NCI-H2029 (cell line): ENCODE measurements around the gene LRMDA.

Source experiments
- DNase-seq: peaks from one replicate; lab custom pipeline; 2025; lab: John Stamatoyannopoulos, UW

The LRMDA gene

GRCh38 chr10:75716506-75716905 is 285.1 kb downstream of the LRMDA start:
- DNase-seq: no peak

- DNase-seq: no peak
These were observed 285.9 kb downstream of the LRMDA start for GRCh38 chr10:75717126-75717916.

DNA sequence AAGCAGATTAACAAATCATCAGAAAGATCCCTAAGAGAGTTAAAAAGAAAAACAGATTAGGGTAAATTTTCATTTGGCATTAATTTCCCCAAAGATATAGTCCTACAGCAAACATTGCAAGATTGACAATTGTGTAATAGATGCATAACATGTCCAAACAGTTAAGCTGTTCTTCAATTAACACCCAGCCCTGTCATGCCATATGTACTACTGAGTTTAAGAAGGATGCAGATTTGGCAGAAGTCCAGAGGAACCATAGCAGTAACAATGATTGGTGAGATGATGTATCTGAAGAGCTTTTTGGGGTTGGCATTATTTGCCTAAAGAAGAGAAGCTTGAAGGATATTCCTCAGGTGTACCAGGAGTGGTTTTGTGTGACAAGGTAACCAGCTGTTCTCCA is 287.6 kb downstream of the LRMDA start:
- no peak for DNase-seq

DNA sequence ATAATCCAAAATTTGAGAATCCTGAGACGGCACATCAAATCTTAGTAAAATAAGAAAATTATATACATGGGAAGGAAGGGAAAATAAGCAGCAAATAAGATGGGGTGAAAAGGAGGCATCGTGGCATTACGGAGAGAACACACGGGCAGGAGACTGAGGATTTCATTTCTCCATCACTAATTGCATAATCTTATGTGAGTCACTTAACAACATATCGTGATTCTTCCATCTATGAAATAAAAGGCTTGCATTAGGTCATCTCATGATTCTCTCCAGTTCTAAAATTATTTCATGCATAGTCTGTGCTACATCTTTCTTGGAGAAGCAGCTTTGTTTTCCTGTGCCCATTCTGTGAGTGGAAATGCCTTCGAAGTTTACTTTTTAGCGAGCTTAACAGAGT is 288.7 kb downstream of the LRMDA start:
- no peak for DNase-seq

- no peak for DNase-seq
These were observed 290.6 kb downstream of the LRMDA start for GRCh38 chr10:75722020-75722419.

DNA sequence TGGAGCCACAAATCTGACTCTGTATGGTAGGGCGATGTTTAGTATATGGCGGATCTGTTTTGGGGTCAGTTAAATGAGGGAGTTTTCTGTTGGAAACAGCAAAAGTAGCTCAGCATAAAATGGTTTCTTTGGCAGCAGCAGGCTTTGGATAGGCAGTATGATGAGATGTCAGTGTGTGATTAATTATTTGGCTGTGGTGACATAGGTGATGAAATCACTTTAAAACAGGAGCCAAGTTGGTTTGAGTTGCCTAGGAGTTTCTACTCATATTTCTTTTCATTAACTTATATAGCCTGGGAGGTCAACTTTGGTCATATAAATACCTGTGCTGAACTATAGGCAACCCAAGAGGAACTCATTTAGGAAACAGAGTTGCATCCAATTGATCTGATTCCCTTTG is 291.2 kb downstream of the LRMDA start:
- no peak for DNase-seq

GRCh38 chr10:75723319-75723980 is 292.0 kb downstream of the LRMDA start:
- DNase-seq: no peak

GRCh38 chr10:75724047-75724446 is 292.6 kb downstream of the LRMDA start:
- DNase-seq: no peak

DNA sequence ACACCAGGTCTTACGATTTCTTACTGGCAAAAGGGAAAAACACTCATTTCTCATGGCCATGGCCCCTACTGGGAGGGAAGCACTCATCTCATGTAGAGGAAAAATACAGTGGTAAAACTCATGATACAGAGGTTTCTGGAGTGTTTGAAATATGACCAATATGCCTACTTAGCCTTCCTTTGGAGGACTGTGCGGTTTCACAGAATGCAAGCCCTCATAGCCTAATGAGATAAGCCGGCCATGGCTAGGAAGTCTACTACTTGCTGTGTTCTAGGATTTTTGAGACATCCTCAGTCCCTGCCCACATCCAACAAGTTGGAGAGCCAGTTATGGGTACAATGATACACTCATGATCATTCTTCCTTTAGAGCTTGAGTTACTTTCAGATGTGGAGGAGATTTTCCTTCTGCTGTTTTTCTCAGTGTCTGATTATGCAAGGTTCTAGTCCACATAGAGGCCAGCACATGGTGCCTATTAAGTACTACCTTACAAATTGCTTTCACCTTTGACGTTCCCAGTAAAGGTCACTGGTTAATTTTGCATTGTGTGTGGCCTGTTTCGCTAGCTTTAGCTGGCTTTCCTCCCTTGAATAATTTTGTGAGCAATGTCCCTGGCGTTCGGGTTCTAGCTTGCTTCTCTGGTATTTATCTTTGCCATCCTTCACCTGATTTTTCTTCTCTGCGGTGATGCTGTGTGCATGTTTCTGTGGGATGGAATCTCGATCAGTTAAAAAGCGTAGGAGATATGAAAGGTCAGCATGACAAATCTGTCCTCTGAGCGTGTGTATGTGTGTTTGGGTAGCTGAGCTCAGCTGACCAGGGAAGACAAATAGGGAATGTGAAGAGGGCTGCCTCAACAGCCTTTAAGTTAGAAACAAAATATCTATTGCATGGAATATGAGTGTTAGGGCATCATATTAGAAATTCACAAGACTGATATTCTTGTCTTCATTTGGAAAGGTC is 295.4 kb downstream of the LRMDA start:
- DNase-seq: no peak

GRCh38 chr10:75730847-75731246 is 299.4 kb downstream of the LRMDA start:
- no peak for DNase-seq

GRCh38 chr10:75733135-75733890 is 301.9 kb downstream of the LRMDA start:
- no peak for DNase-seq

DNA sequence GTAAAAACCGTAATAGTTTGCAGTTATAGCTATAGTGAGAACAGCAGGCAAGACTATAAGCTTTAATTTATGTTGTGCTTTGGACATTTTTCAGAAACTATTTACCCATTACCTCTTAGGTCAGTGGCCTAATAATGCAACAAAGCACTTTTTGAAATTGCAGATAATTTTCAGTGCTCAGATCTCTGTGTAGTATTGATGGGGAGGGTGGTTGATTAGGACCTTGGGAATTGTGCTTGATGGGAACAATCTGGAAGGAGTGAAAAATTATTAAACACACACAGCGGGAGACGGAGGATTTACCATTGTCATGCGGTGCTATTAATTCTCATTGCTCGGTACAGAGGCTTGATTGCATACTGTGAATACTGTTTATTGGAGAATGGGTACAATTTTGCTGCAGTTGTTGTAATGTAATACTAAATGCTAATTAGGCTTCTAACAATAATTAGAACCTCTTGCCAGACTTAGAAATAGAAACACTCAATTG is 304.8 kb downstream of the LRMDA start:
- no peak for DNase-seq

DNA sequence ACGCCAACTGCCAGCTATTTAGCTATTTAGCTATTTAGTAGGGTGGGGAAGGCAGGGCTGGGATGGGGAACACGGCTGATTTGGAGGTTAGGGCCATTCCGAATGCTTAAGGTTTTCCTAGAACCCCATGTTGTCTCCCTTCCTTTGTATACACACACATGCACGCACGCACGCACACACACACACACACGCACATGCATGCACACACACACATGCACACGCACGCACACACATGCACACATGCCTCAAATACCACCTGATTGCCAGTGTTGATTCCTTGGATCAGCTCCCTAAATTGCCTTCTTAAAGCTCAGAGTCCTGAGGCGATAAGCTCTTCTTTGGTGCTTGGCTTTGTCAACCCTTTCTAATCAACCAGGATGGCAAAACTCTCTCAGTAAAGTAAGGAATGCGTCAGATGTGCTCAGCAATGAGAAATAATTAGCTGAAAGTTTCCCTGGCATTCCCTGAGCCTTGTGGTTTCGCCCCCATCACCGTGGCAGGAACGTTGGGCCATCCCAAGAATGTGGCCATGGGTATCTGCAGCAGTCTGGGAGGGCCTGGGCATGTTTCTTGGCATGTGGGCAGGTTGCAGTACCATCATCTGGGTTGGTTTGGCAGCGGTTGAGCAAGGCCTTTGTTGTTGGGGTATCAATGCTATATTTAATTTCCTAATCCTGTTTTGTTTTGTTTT is 305.6 kb downstream of the LRMDA start:
- DNase-seq: no peak

- DNase-seq: no peak
These were observed 306.1 kb downstream of the LRMDA start for GRCh38 chr10:75737580-75737949.

- DNase-seq: no peak
These were observed 307.5 kb downstream of the LRMDA start for GRCh38 chr10:75738924-75739323.

GRCh38 chr10:75739414-75740143 is 308.2 kb downstream of the LRMDA start:
- no peak for DNase-seq

GRCh38 chr10:75740541-75740940 is 309.1 kb downstream of the LRMDA start:
- DNase-seq: no peak

DNA sequence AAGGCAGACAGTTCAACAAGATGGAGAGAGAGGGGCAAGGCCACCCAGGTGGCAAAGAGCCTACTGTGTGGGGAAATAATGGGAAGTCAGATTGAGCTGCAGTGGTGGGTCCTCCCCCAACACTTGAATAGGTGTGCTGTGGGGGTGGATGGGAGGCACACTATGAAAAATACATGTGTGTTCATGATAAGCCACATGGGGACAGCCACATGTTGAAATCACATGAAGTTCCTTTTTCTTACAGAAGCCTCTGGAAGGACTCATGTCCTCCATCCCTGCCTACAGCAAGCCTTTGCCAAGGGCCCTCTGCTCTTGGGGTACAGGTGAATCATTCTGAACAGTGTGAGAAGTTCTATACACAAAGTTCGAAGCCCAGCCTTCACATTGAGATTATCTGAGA is 310.9 kb downstream of the LRMDA start:
- DNase-seq: no peak

- no peak for DNase-seq
These were observed 311.9 kb downstream of the LRMDA start for GRCh38 chr10:75743291-75743778.

- no peak for DNase-seq
These were observed 312.8 kb downstream of the LRMDA start for GRCh38 chr10:75744261-75744660.
